ENCODE results near the gene RPL22. TPM values are rescaled to one million over a fixed set of nuclear protein-coding genes. Genes with fewer than 3 reads are reported as not detected.
A peak's percentile ranks its signal among the peaks of the same experiment; 100 is the strongest.

The RPL22 gene
- total and polyA plus RNA-seq, 2 of the 8 experiments (the other 6 are each of a cell fraction or from before 2014, with no cell fraction given) = 133 to 521 TPM

- no peak overlapping the region for H4K91ac ChIP-seq (replicated peaks; ENCODE audit: insufficient read length, low read length)
- H3K23me2 ChIP-seq (ENCODE audit: low read depth, low read length) = no peaks in the 10 kb centered on the region; the same call in 1 of the 2 replicates
- peaks cover 17 to 50% (median 26%) of the 10 kb centered on the region in 4 experiments for H3K36me3 ChIP-seq (ENCODE audit: control insufficient read depth in 2 of 4, insufficient read depth in 4 of 4, low read length in 3 of 4)
- DNase-seq (ENCODE audit: low read depth in 1 of 2, low spot score in 2 of 2) (no peak), FAIRE-seq (no peak)
- H4K8ac ChIP-seq (ENCODE audit: extremely low read depth, insufficient read depth, low read length) = no peak overlapping the region
- H3K27me3 ChIP-seq (replicated peaks in 1 of 4; ENCODE audit: control insufficient read depth in 3 of 4, extremely low read depth in 1 of 4, insufficient read depth in 3 of 4, low read length in 3 of 4) = peaks cover 0 to 12% (median 6%) of the 10 kb centered on the region in 4 experiments; a peak in 5 of 7 replicates
- H3K4me2 ChIP-seq (ENCODE audit: insufficient read depth in 1 of 2, low read depth in 2 of 2, low read length in 2 of 2) = peak overlapping the region; percentile 13 to 43; a peak in 2 of 4 replicates
- no peak overlapping the region for H3K18ac ChIP-seq (ENCODE audit: extremely low read depth, low read length)
- H3K9ac ChIP-seq (replicated peaks in 1 of 4; ENCODE audit: extremely low read depth in 1 of 4, low read depth in 3 of 4, low read length in 3 of 4) = peak overlapping the region in 1 of 4 experiments; percentile 0; a peak in 2 of 7 replicates
- no peak overlapping the region for H3K14ac ChIP-seq (ENCODE audit: insufficient read length)
- no peak overlapping the region for H2AK5ac ChIP-seq (ENCODE audit: low read depth, low read length)
- no peak overlapping the region for H2BK5ac ChIP-seq (ENCODE audit: low read depth, low read length)
- no peak overlapping the region for H2BK15ac ChIP-seq (ENCODE audit: low read length)
- H2BK120ac ChIP-seq (replicated peaks; ENCODE audit: low read depth, low read length) = no peak overlapping the region
- no peak overlapping the region for H4K5ac ChIP-seq (ENCODE audit: insufficient read length, low read depth, low read length)
- no peak overlapping the region for H2AFZ ChIP-seq (ENCODE audit: low read length)
- WGBS, 2 experiments (ENCODE audit: extremely low coverage in 1 of 2, insufficient coverage in 1 of 2, insufficient read length in 1 of 2, insufficient replicate concordance in 2 of 2, low coverage in 1 of 2, low lambda C conversion rate in 2 of 2, missing lambda C conversion rate in 1 of 2) = 71% methylated on average over 10 of the region's 10 CpGs; no CpG with 5 or more reads in 1 of the 2 experiments
- ChIA-PET POLR2A (ENCODE audit: partially characterized antibody) (interaction anchor here (0.7 to 6.0 kb wide), 10 partner anchors 9 to 144 kb away, joined by 3 to 50 read pairs (median 4); partner anchors contain the start of genes RNF207 and RPL22), CTCF (ENCODE audit: partially characterized antibody) (interaction anchor here (0.6 to 3.9 kb wide), 38 partner anchors 8 to 219 kb away, joined by 3 to 27 read pairs (median 4); partner anchors contain the start of gene RNF207)
- no peak overlapping the region for H3K56ac ChIP-seq (replicated peaks; ENCODE audit: insufficient read length, low read depth, low read length)
- no peak overlapping the region for H3K23ac ChIP-seq (ENCODE audit: insufficient read length)
- no peak overlapping the region for H3K4me3 ChIP-seq (ENCODE audit: extremely low read depth in 1 of 4, insufficient read depth in 2 of 4, low read depth in 3 of 4, low read length in 4 of 4)
- H3K9me3 ChIP-seq (ENCODE audit: insufficient read depth in 2 of 2, low read depth in 1 of 2, low read length in 1 of 2) = no peaks in the 10 kb centered on the region
- H3K79me2 ChIP-seq (ENCODE audit: control insufficient read depth in 1 of 2, insufficient read depth in 2 of 2, low read length in 2 of 2) = peaks cover 0 to 38% of the 10 kb centered on the region in 2 experiments; a peak in 3 of 4 replicates
- H2BK12ac ChIP-seq (ENCODE audit: low read depth, low read length) = no peak overlapping the region
- no peak overlapping the region for H3K27ac ChIP-seq (ENCODE audit: low read depth, low read length)
- no peak overlapping the region for H2BK20ac ChIP-seq (ENCODE audit: low read length)
- H3K4ac ChIP-seq (replicated peaks; ENCODE audit: insufficient read length, low read depth, low read length) = no peak overlapping the region
- H3K79me1 ChIP-seq (ENCODE audit: low read depth, low read length) = peaks cover 6% of the 10 kb centered on the region
- H4K20me1 ChIP-seq (replicated peaks in 1 of 2; ENCODE audit: control insufficient read depth in 1 of 2, insufficient read depth in 2 of 2, low read length in 2 of 2) = peaks cover 13 to 30% of the 10 kb centered on the region in 2 experiments
- peaks cover 7 to 12% (median 8%) of the 10 kb centered on the region in 4 experiments for H3K4me1 ChIP-seq (replicated peaks in 1 of 4; ENCODE audit: control insufficient read depth in 3 of 4, insufficient read depth in 4 of 4, low read length in 3 of 4)
- TF ChIP-seq POLR2A (IDR thresholded peaks at IDR 0.05; ENCODE audit: control extremely low read depth in 1 of 2, low read depth in 2 of 2, low read length in 2 of 2) = peak in 1 of 2 experiments; percentile 83; a peak in 2 of 3 replicates
- TF ChIP-seq SIN3A (conservative IDR thresholded peaks at IDR 0.05 in 1 of 2, IDR thresholded peaks at IDR 0.05 in 1 of 2; ENCODE audit: low read depth in 1 of 2, low read length in 2 of 2) = no peak; a peak in 1 of 4 replicates
- peak; percentile 29 to 71 (median 61) for TF ChIP-seq CTCF (IDR thresholded peaks at IDR 0.05; ENCODE audit: control extremely low read depth in 1 of 3, insufficient read depth in 1 of 3, low read depth in 1 of 3, low read length in 3 of 3)
- no peak for TF ChIP-seq CHD1 (IDR thresholded peaks at IDR 0.05; ENCODE audit: low read depth, low read length)
- TF ChIP-seq CREB1 (IDR thresholded peaks at IDR 0.05) = no peak
- peak; percentile 59 to 64 for TF ChIP-seq RAD21 (IDR thresholded peaks at IDR 0.05 in 1 of 2, conservative IDR thresholded peaks at IDR 0.05 in 1 of 2; ENCODE audit: low read depth in 2 of 2, low read length in 2 of 2)
- TF ChIP-seq SIX5 (IDR thresholded peaks at IDR 0.05; ENCODE audit: low read depth, low read length) = no peak
- no peak for TF ChIP-seq CBX8 (IDR thresholded peaks at IDR 0.05; ENCODE audit: borderline replicate concordance, low read depth, low read length)
- TF ChIP-seq SP2 (IDR thresholded peaks at IDR 0.05; ENCODE audit: low read length) = no peak
These were observed 13.6 kb downstream of the RPL22 start for GRCh38 chr1:6185635-6186382.
